A549 (cell line): ENCODE data around the gene ISLR2. TPM values are rescaled to one million over a fixed set of nuclear protein-coding genes. Genes with fewer than 3 reads are reported as not detected.

ENCODE experiments used
- ATAC-seq, 2 experiments: fragments of 200-7000 bp in 1 of 2; fragments of >200 bp in 1 of 2; cut with Nextera tagmentation in 1 of 2; cut with Tn5 transposase in 1 of 2; 3 replicates each; pipeline versions ENCODE4 v1.8.0 to v1.9.1; 2018 to 2020; ENCODE audit warnings: mild to moderate bottlenecking in 1 of 2, moderate library complexity in 1 of 2
- CTCF ChIA-PET: fragments of 300-600 bp; sonication (Branson Sonifier 250); formaldehyde crosslinking; extraction: SDS; loops from one replicate; lab custom pipeline; 2021; ENCODE audit warnings: antibody characterized with exemption, inconsistent platforms; lab: Yijun Ruan, JAX
- POLR2A ChIA-PET: fragments of 350-600 bp; formaldehyde crosslinking; extraction: SDS; loops from one replicate; lab custom pipeline; 2021; ENCODE audit warnings: antibody characterized with exemption, inconsistent platforms; lab: Yijun Ruan, JAX
- DNase-seq, 2 experiments: peaks; one replicate each; pipeline versions ENCODE4 v3.0.0 to v3.0.0-alpha.2; 2011 to 2016; ENCODE audit warnings: low read depth in 1 of 2, low spot score in 1 of 2
- FAIRE-seq: peaks from 2 replicates; lab custom pipeline; 2011; peaks lifted over from hg19 to GRCh38; lab: Jason Lieb, UNC
- H3K27ac ChIP-seq, 2 experiments: fragments of >200 bp; sonication (Bioruptor Twin); formaldehyde crosslinking; 3 replicates each; pipeline ENCODE4 v1.5.1; 2016 to 2017
- H3K4me1 ChIP-seq: fragments of >200 bp; sonication (Bioruptor Twin); formaldehyde crosslinking; 3 replicates; pipeline ENCODE4 v1.6.1; 2016
- H3K4me2 ChIP-seq: fragments of >200 bp; sonication (Bioruptor Twin); formaldehyde crosslinking; 3 replicates; pipeline ENCODE4 v1.6.1; 2016
- H3K4me3 ChIP-seq: fragments of >200 bp; sonication (Bioruptor Twin); formaldehyde crosslinking; 3 replicates; pipeline ENCODE4 v1.5.1; 2016
- H3K9me3 ChIP-seq: fragments of >200 bp; sonication (Bioruptor Twin); formaldehyde crosslinking; 3 replicates; pipeline ENCODE4 v1.6.1; 2016
- BHLHE40 ChIP-seq: IDR thresholded peaks from 2 replicates; pipeline ENCODE4 v1.6.1; 2012; ENCODE audit warnings: low read depth, low read length, inconsistent platforms
- CBX2 ChIP-seq: fragments of 200-600 bp; sonication (generic); IDR thresholded peaks from 2 replicates; pipeline ENCODE4 v1.6.1; 2016; ENCODE audit warnings: low read depth, mild to moderate bottlenecking, borderline replicate concordance
- CTCF ChIP-seq: fragments of >200 bp; sonication (Bioruptor Twin); formaldehyde crosslinking; IDR thresholded peaks from 3 replicates; pipeline ENCODE4 v1.5.1; 2016
- EHMT2 ChIP-seq: fragments of 200-600 bp; sonication (generic); IDR thresholded peaks from 2 replicates; pipeline ENCODE4 v1.6.1; 2016; ENCODE audit warnings: antibody characterized with exemption, low read depth, mild to moderate bottlenecking, moderate library complexity
- EP300 ChIP-seq, 2 experiments: fragments of >200 bp; sonication (Bioruptor Twin); formaldehyde crosslinking; IDR thresholded peaks; 2 replicates in 1 of 2; 3 replicates in 1 of 2; pipeline ENCODE4 v1.6.1; 2016 to 2017
- FOSB ChIP-seq: fragments of 250-450 bp; sonication (Bioruptor Pico); IDR thresholded peaks from 2 replicates; pipeline ENCODE4 v1.5.0; 2020; ENCODE audit warnings: mild to moderate bottlenecking, moderate library complexity
- HEYL ChIP-seq: fragments of 250-450 bp; sonication (Bioruptor Pico); IDR thresholded peaks from 2 replicates; pipeline ENCODE4 v1.8.0; 2021; ENCODE audit warnings: mild to moderate bottlenecking, moderate library complexity
- HOXB13 ChIP-seq: fragments of 250-450 bp; sonication (Bioruptor Pico); IDR thresholded peaks from 2 replicates; pipeline ENCODE4 v1.5.0; 2020; ENCODE audit warnings: low read depth, mild to moderate bottlenecking, moderate library complexity
- HOXB5 ChIP-seq: fragments of 250-450 bp; sonication (Bioruptor Pico); IDR thresholded peaks from 2 replicates; pipeline ENCODE4 v1.5.0; 2020; ENCODE audit warnings: mild to moderate bottlenecking, moderate library complexity
- JUN ChIP-seq, 2 experiments: fragments of >200 bp; sonication (Bioruptor Twin); formaldehyde crosslinking; IDR thresholded peaks; 2 replicates in 1 of 2; 3 replicates in 1 of 2; pipeline ENCODE4 v1.6.1; 2016 to 2017
- JUNB ChIP-seq: fragments of >200 bp; sonication (Bioruptor Twin); formaldehyde crosslinking; IDR thresholded peaks from 2 replicates; pipeline ENCODE4 v1.6.1; 2016
- MAFK ChIP-seq: fragments of 450-650 bp; IDR thresholded peaks from 2 replicates; pipeline ENCODE4 v1.6.1; 2014; ENCODE audit not compliant: partially characterized antibody
- MAZ ChIP-seq: fragments of 150-350 bp; IDR thresholded peaks from 2 replicates; pipeline ENCODE4 v1.6.1; 2014; ENCODE audit warnings: antibody characterized with exemption, low read depth, low read length, borderline replicate concordance
- MYC ChIP-seq: IDR thresholded peaks from 2 replicates; pipeline ENCODE4 v1.6.1; 2012; ENCODE audit warnings: mild to moderate bottlenecking, inconsistent platforms, low read length, improper control_type of control experiment, borderline replicate concordance
- NR3C1 ChIP-seq: fragments of >200 bp; sonication (Bioruptor Twin); formaldehyde crosslinking; IDR thresholded peaks from 3 replicates; pipeline ENCODE4 v1.6.1; 2017
- PHF8 ChIP-seq: fragments of 200-600 bp; sonication (generic); IDR thresholded peaks from 2 replicates; pipeline ENCODE4 v1.6.1; 2016; ENCODE audit warnings: low read depth, mild to moderate bottlenecking, antibody characterized with exemption, moderate library complexity, borderline replicate concordance
- POLR2A ChIP-seq: IDR thresholded peaks from 2 replicates; pipeline ENCODE4 v1.6.1; 2012; ENCODE audit warnings: mild to moderate bottlenecking, low read length
- RAD21 ChIP-seq, 2 experiments: fragments of >200 bp in 1 of 2; sonication (Bioruptor Twin) in 1 of 2; formaldehyde crosslinking in 1 of 2; IDR thresholded peaks in 1 of 2; conservative IDR thresholded peaks in 1 of 2; 2 replicates in 1 of 2; 3 replicates in 1 of 2; pipeline ENCODE4 v1.6.1; 2012 to 2018; ENCODE audit warnings: inconsistent platforms in 1 of 2
- SREBF2 ChIP-seq: fragments of 450-650 bp; IDR thresholded peaks from 2 replicates; pipeline ENCODE4 v1.6.1; 2014; ENCODE audit warnings: mild to moderate bottlenecking, moderate library complexity
- TP53 ChIP-seq: fragments of 250-450 bp; sonication (Bioruptor Pico); IDR thresholded peaks from 2 replicates; pipeline ENCODE4 v1.5.0; 2021; ENCODE audit warnings: mild to moderate bottlenecking, moderate library complexity
- ZC3H11A ChIP-seq: fragments of 450-650 bp; IDR thresholded peaks from 2 replicates; pipeline ENCODE4 v1.6.1; 2014; ENCODE audit warnings: antibody characterized with exemption, mild to moderate bottlenecking
- ZSCAN20 ChIP-seq: fragments of 250-450 bp; sonication (Bioruptor Pico); IDR thresholded peaks from 2 replicates; pipeline ENCODE4 v1.8.0; 2022; ENCODE audit warnings: mild to moderate bottlenecking, moderate library complexity
- WGBS: methylation state at CpG from one replicate; pipeline ENCODE4 v1.1.6; 2017; ENCODE audit errors: missing lambda C conversion rate; 5-methylcytosine and 5-hydroxymethylcytosine counted together
- polyA plus RNA-seq, 4 experiments: library from polyadenylated mRNA; depleted of rRNA in 3 of 4; stranded (reverse); fragments of >200 nt; fragmentation: RNase III in 1 of 4; extraction: RNeasy Plus Mini Kit Qiagen cat#74134 plus additional on column Dnase treatment in 1 of 4; gene quantifications; 2 replicates in 3 of 4; 3 replicates in 1 of 4; pipeline ENCODE4 v1.2.3, GENCODE V29; 2011 to 2017
- TF ChIP-seq, protein P1 (sequence below): fragments of 450-650 bp; IDR thresholded peaks from 2 replicates; pipeline ENCODE4 v1.6.1; 2014; ENCODE audit warnings: antibody characterized with exemption
- TF ChIP-seq, protein P2 (sequence below): fragments of >200 bp; sonication (Bioruptor Twin); formaldehyde crosslinking; IDR thresholded peaks from 2 replicates; pipeline ENCODE4 v1.6.1; 2016
- TF ChIP-seq, protein P3 (sequence below): IDR thresholded peaks from 2 replicates; pipeline ENCODE4 v1.6.1; 2012; ENCODE audit warnings: low read depth, borderline replicate concordance
- TF ChIP-seq, protein P4 (sequence below): IDR thresholded peaks from 2 replicates; pipeline ENCODE4 v1.6.1; 2012

ISLR2 gene
- polyA plus RNA-seq, 2 of the 4 experiments (the other 2 are of a cell fraction): 0.12 to 0.17 TPM

DNA sequence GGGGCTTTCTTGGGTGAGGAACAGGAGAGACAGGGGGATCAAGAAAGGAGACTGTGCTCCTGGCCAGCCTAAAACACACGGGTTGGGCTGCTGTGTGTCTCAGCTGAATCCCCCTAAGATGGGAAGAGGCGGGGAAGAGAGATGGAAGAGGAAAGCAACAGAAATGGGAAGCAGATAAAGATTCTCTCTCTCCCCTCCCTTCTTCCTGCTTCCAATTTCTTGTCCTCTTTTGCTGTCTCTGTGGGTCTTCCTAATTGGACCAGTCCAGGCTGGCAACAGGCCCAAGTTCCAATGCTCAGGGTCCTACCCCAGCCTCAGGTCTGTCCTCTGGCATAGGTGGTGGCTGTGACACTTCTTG, 7.1 kb downstream of the ISLR2 start:
- CTCF ChIA-PET: no interaction called here
- Histone ChIP-seq H3K9me3 (no peaks in the 10 kb centered on the region), H3K27ac (peak overlapping the region in 1 of 2 experiments; percentile 97; a peak in 1 of 6 replicates), H3K4me2 (no peak overlapping the region), H3K4me1 (peaks cover 6% of the 10 kb centered on the region), H3K4me3 (no peak overlapping the region)
- WGBS: 83% methylated on average over 2 of the region's 2 CpGs
- no peak for TF ChIP-seq FOSB (CRISPR knock-in tag)
- TF ChIP-seq, protein P1, sequence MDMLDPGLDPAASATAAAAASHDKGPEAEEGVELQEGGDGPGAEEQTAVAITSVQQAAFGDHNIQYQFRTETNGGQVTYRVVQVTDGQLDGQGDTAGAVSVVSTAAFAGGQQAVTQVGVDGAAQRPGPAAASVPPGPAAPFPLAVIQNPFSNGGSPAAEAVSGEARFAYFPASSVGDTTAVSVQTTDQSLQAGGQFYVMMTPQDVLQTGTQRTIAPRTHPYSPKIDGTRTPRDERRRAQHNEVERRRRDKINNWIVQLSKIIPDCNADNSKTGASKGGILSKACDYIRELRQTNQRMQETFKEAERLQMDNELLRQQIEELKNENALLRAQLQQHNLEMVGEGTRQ: no peak
- no peak for TF ChIP-seq POLR2A
- no peak for TF ChIP-seq RAD21 (conservative IDR thresholded peaks at IDR 0.05 in 1 of 2, IDR thresholded peaks at IDR 0.05 in 1 of 2)
- no peak for TF ChIP-seq ZSCAN20 (CRISPR knock-in tag)
- TF ChIP-seq JUNB: no peak
- TF ChIP-seq ZC3H11A: no peak
- no peak for TF ChIP-seq JUN (IDR thresholded peaks at IDR 0.05)
- no peak for TF ChIP-seq TP53 (CRISPR knock-in tag)
- TF ChIP-seq HOXB5 (CRISPR knock-in tag): no peak
- TF ChIP-seq, protein P2, sequence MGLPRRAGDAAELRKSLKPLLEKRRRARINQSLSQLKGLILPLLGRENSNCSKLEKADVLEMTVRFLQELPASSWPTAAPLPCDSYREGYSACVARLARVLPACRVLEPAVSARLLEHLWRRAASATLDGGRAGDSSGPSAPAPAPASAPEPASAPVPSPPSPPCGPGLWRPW: no peak
- no peak for TF ChIP-seq HEYL
- ATAC-seq: no peak
- POLR2A ChIA-PET: no interaction called here
- DNase-seq: no peak
- no peak for FAIRE-seq

DNA sequence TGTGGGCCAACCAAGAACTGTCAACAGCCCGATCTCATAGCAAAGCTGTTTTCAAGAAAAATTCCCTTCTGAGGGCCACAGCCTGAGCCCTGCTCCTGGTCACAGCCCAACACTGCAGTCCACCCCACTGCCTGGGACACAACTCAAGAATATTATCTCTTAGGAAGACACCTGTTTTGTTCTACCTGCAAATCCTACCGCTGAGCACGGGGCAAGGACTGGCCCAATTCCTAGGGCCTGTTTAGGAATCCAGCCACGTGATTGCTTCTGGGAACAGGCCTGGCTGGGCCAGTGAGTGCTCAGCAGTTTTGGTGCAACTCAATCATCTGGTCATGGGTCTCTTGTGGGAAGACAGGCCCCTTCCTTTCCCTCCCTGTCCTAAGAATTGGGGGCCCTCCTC, 8.3 kb downstream of the ISLR2 start:
- WGBS: 93% methylated on average over 4 of the region's 4 CpGs
- TF ChIP-seq, protein P2: no peak
- TF ChIP-seq CBX2 (no peak), ZC3H11A (no peak), PHF8 (no peak), JUNB (no peak), MAZ (no peak), CTCF (no peak), RAD21 (conservative IDR thresholded peaks at IDR 0.05 in 1 of 2, IDR thresholded peaks at IDR 0.05 in 1 of 2) (no peak), NR3C1 (no peak), MAFK (no peak), BHLHE40 (no peak), ZSCAN20 (CRISPR knock-in tag) (no peak), EP300 (IDR thresholded peaks at IDR 0.05) (no peak), MYC (no peak), HOXB13 (no peak), SREBF2 (no peak), EHMT2 (no peak)
- TF ChIP-seq, protein P3, sequence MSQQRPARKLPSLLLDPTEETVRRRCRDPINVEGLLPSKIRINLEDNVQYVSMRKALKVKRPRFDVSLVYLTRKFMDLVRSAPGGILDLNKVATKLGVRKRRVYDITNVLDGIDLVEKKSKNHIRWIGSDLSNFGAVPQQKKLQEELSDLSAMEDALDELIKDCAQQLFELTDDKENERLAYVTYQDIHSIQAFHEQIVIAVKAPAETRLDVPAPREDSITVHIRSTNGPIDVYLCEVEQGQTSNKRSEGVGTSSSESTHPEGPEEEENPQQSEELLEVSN: no peak
- TF ChIP-seq, protein P4, sequence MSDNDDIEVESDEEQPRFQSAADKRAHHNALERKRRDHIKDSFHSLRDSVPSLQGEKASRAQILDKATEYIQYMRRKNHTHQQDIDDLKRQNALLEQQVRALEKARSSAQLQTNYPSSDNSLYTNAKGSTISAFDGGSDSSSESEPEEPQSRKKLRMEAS: no peak
- POLR2A ChIA-PET: no interaction called here
- Histone ChIP-seq H3K4me1 (peaks cover 6% of the 10 kb centered on the region), H3K4me3 (no peak overlapping the region), H3K9me3 (no peaks in the 10 kb centered on the region), H3K27ac (no peak overlapping the region), H3K4me2 (no peak overlapping the region)
- ATAC-seq (no peak), FAIRE-seq (no peak), DNase-seq (no peak)
- CTCF ChIA-PET: interaction anchor here (0.9 to 1.0 kb wide), 2 partner anchors 11 to 101 kb away, joined by 4 read pairs; no protein-coding TSS in a partner anchor
